IPS DF 6.9 (cell line): ENCODE results near the gene SRRM5.

ENCODE experiments used
- DNase-seq: peaks from one replicate; pipeline ENCODE4 v3.0.0-alpha.2; 2013; ENCODE audit warnings: low read depth, low spot score
- H3K27ac ChIP-seq: one replicate; pipeline ENCODE4 v1.5.1; 2013; ENCODE audit warnings: low read length, control low read depth
- H3K27me3 ChIP-seq: 2 replicates; pipeline ENCODE4 v1.6.1; 2013; ENCODE audit warnings: mild to moderate bottlenecking, low read length; ENCODE audit not compliant: control insufficient read depth, insufficient read depth
- H3K36me3 ChIP-seq: 2 replicates; pipeline ENCODE4 v1.6.1; 2013; ENCODE audit warnings: low read length; ENCODE audit not compliant: control insufficient read depth, insufficient read depth
- H3K4me1 ChIP-seq: 2 replicates; pipeline ENCODE4 v1.6.1; 2013; ENCODE audit warnings: low read length; ENCODE audit not compliant: control insufficient read depth, insufficient read depth
- H3K4me3 ChIP-seq: 2 replicates; pipeline ENCODE4 v1.5.1; 2013; ENCODE audit warnings: mild to moderate bottlenecking, low read length
- H3K9me3 ChIP-seq: 2 replicates; pipeline ENCODE4 v1.6.1; 2013; ENCODE audit warnings: low read length, inconsistent platforms; ENCODE audit not compliant: control insufficient read depth, insufficient read depth
- WGBS: extraction: QIAGEN DNeasy Blood & Tissue Kit; methylation state at CpG from one replicate; pipeline ENCODE4 v1.1.7; 2013; ENCODE audit warnings: mixed read lengths, missing lambda C conversion rate; ENCODE audit not compliant: insufficient read length, insufficient coverage; 5-methylcytosine and 5-hydroxymethylcytosine counted together

The SRRM5 gene

GRCh38 chr19:43591904-43592772 is 19.8 kb upstream of the SRRM5 start:
- Histone ChIP-seq H3K4me3 (no peak overlapping the region), H3K27me3 (no peaks in the 10 kb centered on the region), H3K27ac (no peak overlapping the region), H3K9me3 (no peaks in the 10 kb centered on the region), H3K36me3 (peaks cover 15% of the 10 kb centered on the region), H3K4me1 (no peaks in the 10 kb centered on the region)
- no peak for DNase-seq
- WGBS: no CpG with 5 or more reads among the region's 63 CpGs

GRCh38 chr19:43592800-43593350 is 19.0 kb upstream of the SRRM5 start:
- no peak overlapping the region for H3K4me3 ChIP-seq
- H3K36me3 ChIP-seq: peaks cover 15% of the 10 kb centered on the region
- H3K27me3 ChIP-seq: no peaks in the 10 kb centered on the region

GRCh38 chr19:43594081-43594697 is 17.7 kb upstream of the SRRM5 start:
- Histone ChIP-seq H3K27me3 (no peaks in the 10 kb centered on the region), H3K4me1 (no peaks in the 10 kb centered on the region), H3K9me3 (no peaks in the 10 kb centered on the region), H3K27ac (no peak overlapping the region), H3K36me3 (peaks cover 19% of the 10 kb centered on the region), H3K4me3 (no peak overlapping the region)
- WGBS: no CpG with 5 or more reads among the region's 10 CpGs
- DNase-seq: no peak

More at GRCh38 chr19:43592800-43593350, 19.0 kb upstream of the SRRM5 start:
- Histone ChIP-seq H3K27ac (no peak overlapping the region), H3K9me3 (no peaks in the 10 kb centered on the region), H3K4me1 (no peaks in the 10 kb centered on the region)
- DNase-seq: no peak
- no CpG with 5 or more reads among the region's 37 CpGs for WGBS

GRCh38 chr19:43594710-43595604 is 16.9 kb upstream of the SRRM5 start:
- H3K27ac ChIP-seq: no peak overlapping the region
- peaks cover 19% of the 10 kb centered on the region for H3K36me3 ChIP-seq
- H3K4me3 ChIP-seq: peak overlapping the region; percentile 57
- peak; percentile 57 for DNase-seq
- H3K4me1 ChIP-seq: no peaks in the 10 kb centered on the region
- no peaks in the 10 kb centered on the region for H3K9me3 ChIP-seq
- WGBS: no CpG with 5 or more reads among the region's 64 CpGs
- H3K27me3 ChIP-seq: no peaks in the 10 kb centered on the region

GRCh38 chr19:43595605-43595998 is 16.3 kb upstream of the SRRM5 start:
- no peaks in the 10 kb centered on the region for H3K4me1 ChIP-seq
- no peaks in the 10 kb centered on the region for H3K9me3 ChIP-seq
- H3K27ac ChIP-seq: no peak overlapping the region
- no peaks in the 10 kb centered on the region for H3K27me3 ChIP-seq
- H3K4me3 ChIP-seq: peak overlapping the region; percentile 57; the same call in 1 of the 2 replicates
- peaks cover 19% of the 10 kb centered on the region for H3K36me3 ChIP-seq
- DNase-seq: no peak
- no CpG with 5 or more reads among the region's 18 CpGs for WGBS

- no CpG with 5 or more reads among the region's 60 CpGs for WGBS
- Histone ChIP-seq H3K4me1 (no peaks in the 10 kb centered on the region), H3K27me3 (no peaks in the 10 kb centered on the region), H3K4me3 (peak within 1 kb of the TSS; percentile 57), H3K27ac (no peak within 1 kb of the TSS), H3K36me3 (peaks cover 19% of the 10 kb centered on the region), H3K9me3 (no peaks in the 10 kb centered on the region)
- peak; percentile 99 for DNase-seq
These were observed 15.7 kb upstream of the SRRM5 start, which contains the start of the genes IRGQ and ZNF576 for GRCh38 chr19:43595999-43596841. Gene IRGQ, minus strand, starts transcription at chr19:43596134. Its CDS starts 796 bp downstream, at chr19:43595338. Gene ZNF576, plus strand, starts transcription at chr19:43596595. Its CDS starts 514 bp downstream, at chr19:43597109.

- Histone ChIP-seq H3K4me3 (peak overlapping the region; percentile 56; the same call in 1 of the 2 replicates), H3K4me1 (no peaks in the 10 kb centered on the region), H3K9me3 (no peaks in the 10 kb centered on the region), H3K27ac (no peak overlapping the region), H3K27me3 (no peaks in the 10 kb centered on the region), H3K36me3 (peaks cover 17% of the 10 kb centered on the region)
- no CpG with 5 or more reads among the region's 7 CpGs for WGBS
- DNase-seq: no peak
These were observed 14.9 kb upstream of the SRRM5 start for GRCh38 chr19:43596842-43597461.

- H3K36me3 ChIP-seq: peaks cover 8% of the 10 kb centered on the region
These were observed 14.0 kb upstream of the SRRM5 start for GRCh38 chr19:43597876-43598275.

More at GRCh38 chr19:43597876-43598275, 14.0 kb upstream of the SRRM5 start:
- no CpG with 5 or more reads among the region's 5 CpGs for WGBS
- Histone ChIP-seq H3K4me1 (no peaks in the 10 kb centered on the region), H3K9me3 (no peaks in the 10 kb centered on the region), H3K27ac (no peak overlapping the region), H3K27me3 (no peaks in the 10 kb centered on the region), H3K4me3 (no peak overlapping the region)
- DNase-seq: no peak
